ENCODE results near the gene CSNK2B. TPM values are rescaled to one million over a fixed set of nuclear protein-coding genes. Genes with fewer than 3 reads are reported as not detected.
A peak's percentile ranks its signal among the peaks of the same experiment; 100 is the strongest.

CSNK2B gene
- total RNA-seq, 1 donor from 2014 or later, result 148 TPM

GRCh38 chr6:31655349-31656237 lies 10.3 kb upstream of the CSNK2B start, which contains the start of gene APOM:
TSS of gene APOM (plus strand) at chr6:31655894. CDS start at chr6:31655967, 73 bp downstream.
- Histone ChIP-seq H3K27ac (no peak within 1 kb of the TSS), H3K4me1 (peaks cover 11 to 33% of the 10 kb centered on the region in 2 donors)
- intact Hi-C loops (cut with DNase I), result no loop called here

GRCh38 chr6:31657406-31658157 lies 8.3 kb upstream of the CSNK2B start:
- intact Hi-C loops (cut with DNase I), result no loop called here
- peak overlapping the region in 1 of 2 donors; percentile 14 for H3K27ac ChIP-seq

More at GRCh38 chr6:31655349-31656237, 10.3 kb upstream of the CSNK2B start, which contains the start of gene APOM:
- Histone ChIP-seq H3K36me3 (peaks cover 0 to 18% of the 10 kb centered on the region in 2 donors), H3K4me3 (no peak within 1 kb of the TSS), H3K9me3 (no peaks in the 10 kb centered on the region), H3K27me3 (no peaks in the 10 kb centered on the region)
- DNase-seq (ENCODE audit: low spot score in 2 of 2), result no peak
- TF ChIP-seq CTCF (IDR thresholded peaks at IDR 0.05), result no peak

GRCh38 chr6:31658158-31658688 lies 7.7 kb upstream of the CSNK2B start:
- Histone ChIP-seq H3K4me1 (peaks cover 12 to 40% of the 10 kb centered on the region in 2 donors), H3K9me3 (no peaks in the 10 kb centered on the region), H3K36me3 (peaks cover 7 to 24% of the 10 kb centered on the region in 2 donors), H3K4me3 (peak overlapping the region in 1 of 2 donors; percentile 77), H3K27ac (peak overlapping the region in 1 of 2 donors; percentile 14), H3K27me3 (no peaks in the 10 kb centered on the region)
- TF ChIP-seq CTCF (IDR thresholded peaks at IDR 0.05), result no peak
- intact Hi-C loops (cut with DNase I), result no loop called here
- DNase-seq (ENCODE audit: low spot score in 2 of 2), result no peak

More at GRCh38 chr6:31657406-31658157, 8.3 kb upstream of the CSNK2B start:
- Histone ChIP-seq H3K4me3 (no peak overlapping the region), H3K36me3 (peaks cover 7 to 24% of the 10 kb centered on the region in 2 donors), H3K4me1 (peaks cover 11 to 34% of the 10 kb centered on the region in 2 donors), H3K9me3 (no peaks in the 10 kb centered on the region), H3K27me3 (no peaks in the 10 kb centered on the region)
- no peak for TF ChIP-seq CTCF (IDR thresholded peaks at IDR 0.05)
- DNase-seq (ENCODE audit: low spot score in 2 of 2), result no peak

- Histone ChIP-seq H3K36me3 (peaks cover 7 to 24% of the 10 kb centered on the region in 2 donors), H3K27ac (peak overlapping the region; percentile 84 to 88), H3K4me3 (peak overlapping the region; percentile 77 to 79), H3K4me1 (peaks cover 17 to 45% of the 10 kb centered on the region in 2 donors), H3K27me3 (no peaks in the 10 kb centered on the region), H3K9me3 (no peaks in the 10 kb centered on the region)
- DNase-seq (ENCODE audit: low spot score in 2 of 2), result no peak
- intact Hi-C loops (cut with DNase I), result no loop called here
- no peak for TF ChIP-seq CTCF (IDR thresholded peaks at IDR 0.05)
Measured at GRCh38 chr6:31658983-31659648, 6.8 kb upstream of the CSNK2B start.
